MM.1S (cell line): Measurements from ENCODE around the gene FIGN.

Experiments
- CTCF ChIP-seq: fragments of 300-600 bp; sonication (generic); IDR thresholded peaks from 2 replicates; pipeline ENCODE4 v1.5.1; 2016; ENCODE audit warnings: antibody characterized with exemption, low read length, mixed read lengths
- EZH2 ChIP-seq: fragments of 300-600 bp; sonication (generic); optimal IDR thresholded peaks from 2 replicates; pipeline ENCODE3; 2017; ENCODE audit warnings: low read depth, mild to moderate bottlenecking, antibody characterized with exemption, low read length, mixed read lengths

GRCh38 chr2:163690896-163691295 is 44.9 kb downstream of the FIGN start:
- TF ChIP-seq CTCF (no peak), EZH2 (no peak)
